Astrocyte (in vitro differentiated cells and primary cell): ENCODE data around the gene FOXO6. TPM values are rescaled to one million over a fixed set of nuclear protein-coding genes. Genes with fewer than 3 reads are reported as not detected.

Experiments
- DNase-seq: peaks from one replicate; pipeline ENCODE4 v3.0.0-alpha.2; 2010; ENCODE audit warnings: low read depth
- FAIRE-seq: peaks from 2 replicates; lab custom pipeline; 2011; peaks lifted over from hg19 to GRCh38; lab: Jason Lieb, UNC
- H2AFZ ChIP-seq: 2 replicates; pipeline ENCODE4 v1.6.0; 2012; ENCODE audit warnings: low read depth, low read length, inconsistent platforms
- H3K27ac ChIP-seq: 2 replicates; pipeline ENCODE4 v1.5.1; 2011; ENCODE audit warnings: low read depth, low read length, inconsistent platforms
- H3K27me3 ChIP-seq: 2 replicates; pipeline ENCODE4 v1.6.0; 2011; ENCODE audit warnings: low read length, inconsistent platforms; ENCODE audit not compliant: insufficient read depth
- H3K36me3 ChIP-seq: 2 replicates; pipeline ENCODE4 v1.5.1; 2011; ENCODE audit warnings: low read length, inconsistent platforms; ENCODE audit not compliant: insufficient read depth
- H3K4me1 ChIP-seq: 2 replicates; pipeline ENCODE4 v1.5.1; 2011; ENCODE audit warnings: low read length, inconsistent platforms; ENCODE audit not compliant: insufficient read depth
- H3K4me2 ChIP-seq: 2 replicates; pipeline ENCODE4 v1.6.0; 2012; ENCODE audit warnings: low read length, inconsistent platforms
- H3K4me3 ChIP-seq: 2 replicates; pipeline ENCODE4 v1.5.1; 2011; ENCODE audit warnings: low read depth, mild to moderate bottlenecking, low read length, inconsistent platforms; ENCODE audit not compliant: insufficient read depth
- H3K79me2 ChIP-seq: 2 replicates; pipeline ENCODE4 v1.6.0; 2012; ENCODE audit warnings: mild to moderate bottlenecking, low read length, inconsistent platforms; ENCODE audit not compliant: insufficient read depth
- H3K9ac ChIP-seq: 2 replicates; pipeline ENCODE4 v1.6.0; 2012; ENCODE audit warnings: mild to moderate bottlenecking, low read length, inconsistent platforms
- H3K9me3 ChIP-seq: 2 replicates; pipeline ENCODE4 v1.5.1; 2012; ENCODE audit warnings: low read depth, mild to moderate bottlenecking, low read length, inconsistent platforms; ENCODE audit not compliant: insufficient read depth
- H4K20me1 ChIP-seq: 2 replicates; pipeline ENCODE4 v1.6.0; 2012; ENCODE audit warnings: low read length, inconsistent platforms; ENCODE audit not compliant: insufficient read depth
- H3K27ac Mint-ChIP-seq: one replicate; pipeline ENCODE4 v1.8.0; 2021; ENCODE audit warnings: mild to moderate bottlenecking, mixed read lengths; ENCODE audit not compliant: unreplicated experiment
- H3K27me3 Mint-ChIP-seq: one replicate; pipeline ENCODE4 v1.8.0; 2021; ENCODE audit warnings: low read depth, mixed read lengths; ENCODE audit not compliant: unreplicated experiment
- H3K36me3 Mint-ChIP-seq: one replicate; pipeline ENCODE4 v1.8.0; 2021; ENCODE audit warnings: low read depth, mixed read lengths; ENCODE audit not compliant: unreplicated experiment
- H3K4me1 Mint-ChIP-seq: one replicate; pipeline ENCODE4 v1.8.0; 2021; ENCODE audit warnings: low read depth, mixed read lengths; ENCODE audit not compliant: unreplicated experiment
- H3K4me3 Mint-ChIP-seq: one replicate; pipeline ENCODE4 v1.8.0; 2021; ENCODE audit warnings: mild to moderate bottlenecking, moderate library complexity, mixed read lengths; ENCODE audit not compliant: unreplicated experiment
- H3K9me3 Mint-ChIP-seq: one replicate; pipeline ENCODE4 v1.8.0; 2021; ENCODE audit warnings: mild to moderate bottlenecking, mixed read lengths; ENCODE audit not compliant: unreplicated experiment
- EZH2 ChIP-seq: IDR thresholded peaks from 2 replicates; pipeline ENCODE4 v1.6.1; 2012; ENCODE audit warnings: mild to moderate bottlenecking, low read length, inconsistent platforms; ENCODE audit not compliant: insufficient read depth
- total RNA-seq: library from RNA; stranded (reverse); gene quantifications from 2 replicates; pipeline ENCODE4 v1.2.1, GENCODE V29; 2021
- TF ChIP-seq, protein P1 (sequence below): IDR thresholded peaks from 2 replicates; pipeline ENCODE4 v1.5.1; 2011; ENCODE audit warnings: low read depth, mild to moderate bottlenecking, inconsistent platforms, low read length, moderate library complexity; ENCODE audit not compliant: insufficient read depth

The FOXO6 gene
- total RNA-seq, 1 donor from 2014 or later = 1.2 TPM

DNA sequence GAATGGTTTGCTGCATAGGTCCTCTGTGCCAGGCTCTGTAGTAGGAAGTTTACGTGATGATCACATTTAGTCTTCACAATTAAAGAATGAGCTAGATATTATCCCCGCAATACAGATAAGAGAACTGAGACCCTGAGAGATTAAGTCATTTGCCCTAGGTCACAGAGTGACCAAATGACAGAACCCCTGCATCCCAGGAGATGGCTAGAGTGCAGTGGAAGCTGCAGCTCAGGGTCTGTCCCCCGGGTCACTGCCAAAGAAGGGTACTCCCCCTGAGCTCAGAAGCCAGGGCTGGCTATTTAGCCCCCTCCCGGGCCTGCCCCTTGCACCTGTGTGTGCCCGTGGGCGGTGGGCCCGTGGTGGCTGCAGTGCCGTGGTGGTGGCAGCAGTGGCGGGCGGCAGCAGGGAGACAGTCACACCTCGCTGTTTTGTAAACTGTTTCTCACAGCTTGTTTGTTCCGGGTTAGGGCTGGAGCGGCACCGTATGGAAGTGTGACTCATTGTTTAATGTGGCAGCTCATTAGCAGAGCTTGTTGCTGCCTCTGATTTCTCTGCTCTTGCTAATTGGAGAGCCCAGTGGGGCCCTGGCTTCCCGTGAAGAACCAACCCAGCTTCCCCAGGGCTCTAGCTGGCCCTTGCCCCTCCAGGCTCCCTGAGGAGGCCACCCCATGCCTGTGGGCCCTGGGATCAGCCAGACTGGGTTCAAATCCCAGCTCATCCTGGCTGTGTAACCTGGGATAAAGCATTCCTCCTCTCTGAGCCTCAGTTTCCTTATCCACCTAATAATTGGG lies 19.3 kb upstream of the FOXO6 start:
- no peaks in the 10 kb centered on the region for H3K27me3 ChIP-seq
- no peak overlapping the region for H3K4me2 ChIP-seq
- no peak overlapping the region for H2AFZ ChIP-seq
- no peaks in the 10 kb centered on the region for H3K79me2 ChIP-seq
- no peaks in the 10 kb centered on the region for H3K4me1 ChIP-seq
- Mint-ChIP-seq H3K27ac (no peak overlapping the region), H3K4me3 (no peak overlapping the region), H3K9me3 (peaks cover 8% of the 10 kb centered on the region), H3K36me3 (no peaks in the 10 kb centered on the region), H3K4me1 (no peaks in the 10 kb centered on the region), H3K27me3 (peaks cover 15% of the 10 kb centered on the region)
- H3K4me3 ChIP-seq = no peak overlapping the region
- no peak overlapping the region for H3K9ac ChIP-seq
- no peaks in the 10 kb centered on the region for H3K36me3 ChIP-seq
- H4K20me1 ChIP-seq = no peaks in the 10 kb centered on the region
- no peak overlapping the region for H3K27ac ChIP-seq
- no peaks in the 10 kb centered on the region for H3K9me3 ChIP-seq
- TF ChIP-seq, protein P1, sequence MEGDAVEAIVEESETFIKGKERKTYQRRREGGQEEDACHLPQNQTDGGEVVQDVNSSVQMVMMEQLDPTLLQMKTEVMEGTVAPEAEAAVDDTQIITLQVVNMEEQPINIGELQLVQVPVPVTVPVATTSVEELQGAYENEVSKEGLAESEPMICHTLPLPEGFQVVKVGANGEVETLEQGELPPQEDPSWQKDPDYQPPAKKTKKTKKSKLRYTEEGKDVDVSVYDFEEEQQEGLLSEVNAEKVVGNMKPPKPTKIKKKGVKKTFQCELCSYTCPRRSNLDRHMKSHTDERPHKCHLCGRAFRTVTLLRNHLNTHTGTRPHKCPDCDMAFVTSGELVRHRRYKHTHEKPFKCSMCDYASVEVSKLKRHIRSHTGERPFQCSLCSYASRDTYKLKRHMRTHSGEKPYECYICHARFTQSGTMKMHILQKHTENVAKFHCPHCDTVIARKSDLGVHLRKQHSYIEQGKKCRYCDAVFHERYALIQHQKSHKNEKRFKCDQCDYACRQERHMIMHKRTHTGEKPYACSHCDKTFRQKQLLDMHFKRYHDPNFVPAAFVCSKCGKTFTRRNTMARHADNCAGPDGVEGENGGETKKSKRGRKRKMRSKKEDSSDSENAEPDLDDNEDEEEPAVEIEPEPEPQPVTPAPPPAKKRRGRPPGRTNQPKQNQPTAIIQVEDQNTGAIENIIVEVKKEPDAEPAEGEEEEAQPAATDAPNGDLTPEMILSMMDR = no peak
- no peak for TF ChIP-seq EZH2
- FAIRE-seq (no peak), DNase-seq (peak; percentile 37)

- DNase-seq (no peak), FAIRE-seq (no peak)
- H3K27me3 ChIP-seq = peaks cover 3% of the 10 kb centered on the region
- no peaks in the 10 kb centered on the region for H3K36me3 ChIP-seq
- peaks cover 3% of the 10 kb centered on the region for H3K9me3 Mint-ChIP-seq
- H3K4me1 ChIP-seq = no peaks in the 10 kb centered on the region
- H3K4me3 ChIP-seq = no peak overlapping the region
- no peaks in the 10 kb centered on the region for H3K36me3 Mint-ChIP-seq
- H3K4me3 Mint-ChIP-seq = no peak overlapping the region
- H3K79me2 ChIP-seq = no peaks in the 10 kb centered on the region
- H3K9ac ChIP-seq = no peak overlapping the region
- no peak overlapping the region for H3K27ac ChIP-seq
- TF ChIP-seq, protein P1 = no peak
- TF ChIP-seq EZH2 = no peak
- peaks cover 19% of the 10 kb centered on the region for H3K27me3 Mint-ChIP-seq
- H3K27ac Mint-ChIP-seq = peak overlapping the region; percentile 66
- H3K4me2 ChIP-seq = no peak overlapping the region
- peaks cover 3% of the 10 kb centered on the region for H3K4me1 Mint-ChIP-seq
- H2AFZ ChIP-seq = no peak overlapping the region
- H4K20me1 ChIP-seq = no peaks in the 10 kb centered on the region
- H3K9me3 ChIP-seq = no peaks in the 10 kb centered on the region
Observed at GRCh38 chr1:41342774-41343355, 18.4 kb upstream of the FOXO6 start.
